NCI-H510A (cell line): ENCODE measurements around the gene PRMT7.

Experiments
- DNase-seq: peaks from one replicate; lab custom pipeline; 2025; lab: John Stamatoyannopoulos, UW

The PRMT7 gene

GRCh38 chr16:68363658-68364521, 53.1 kb downstream of the PRMT7 start:
- DNase-seq = no peak

GRCh38 chr16:68364561-68364998, 53.8 kb downstream of the PRMT7 start:
- DNase-seq = no peak

GRCh38 chr16:68365167-68365817, 54.5 kb downstream of the PRMT7 start:
- DNase-seq = no peak

GRCh38 chr16:68366062-68366461, 55.2 kb downstream of the PRMT7 start:
- DNase-seq = no peak

GRCh38 chr16:68367030-68367429, 56.2 kb downstream of the PRMT7 start:
- no peak for DNase-seq

- DNase-seq = no peak
Measured at GRCh38 chr16:68367440-68367839, 56.6 kb downstream of the PRMT7 start.

GRCh38 chr16:68367891-68368290, 57.1 kb downstream of the PRMT7 start:
- DNase-seq = no peak

- DNase-seq = no peak
Measured at GRCh38 chr16:68368301-68368888, 57.6 kb downstream of the PRMT7 start.

GRCh38 chr16:68369168-68369567, 58.3 kb downstream of the PRMT7 start:
- DNase-seq = no peak

GRCh38 chr16:68369697-68370580, 59.1 kb downstream of the PRMT7 start:
- DNase-seq = no peak

- peak; percentile 60 for DNase-seq
Measured at GRCh38 chr16:68370581-68371275, 59.9 kb downstream of the PRMT7 start.

- DNase-seq = no peak
Measured at GRCh38 chr16:68371276-68371651, 60.4 kb downstream of the PRMT7 start.

- DNase-seq = no peak
Measured at GRCh38 chr16:68371706-68372380, 61.0 kb downstream of the PRMT7 start.

- DNase-seq = no peak
Measured at GRCh38 chr16:68372381-68372720, 61.5 kb downstream of the PRMT7 start.

- no peak for DNase-seq
Measured at GRCh38 chr16:68372806-68373205, 62.0 kb downstream of the PRMT7 start.

- DNase-seq = no peak
Measured at GRCh38 chr16:68373528-68374245, 62.9 kb downstream of the PRMT7 start.

- no peak for DNase-seq
Measured at GRCh38 chr16:68374246-68374805, 63.5 kb downstream of the PRMT7 start.

- no peak for DNase-seq
Measured at GRCh38 chr16:68374961-68375660, 64.3 kb downstream of the PRMT7 start.

GRCh38 chr16:68375801-68376536, 65.2 kb downstream of the PRMT7 start:
- no peak for DNase-seq
